HG03442 (cell line): ENCODE results near the gene CELF2.
"Not testable (repeated sequence)": the region's sequence is repeated elsewhere in the genome, so short reads cannot be mapped to it uniquely, and the experiment has no call there.

Experiments used
- ATAC-seq: cut with Tn5 transposase; IDR thresholded peaks from one replicate; pipeline ENCODE4 v1.9.1; 2021; ENCODE audit warnings: mild to moderate bottlenecking, moderate library complexity; ENCODE audit not compliant: unreplicated experiment

Gene CELF2

GRCh38 chr10:11336722-11337162 lies 319.1 kb downstream of the CELF2 start:
- ATAC-seq = no peak

- ATAC-seq = no peak
These were observed 319.8 kb downstream of the CELF2 start for GRCh38 chr10:11337516-11337915.

DNA sequence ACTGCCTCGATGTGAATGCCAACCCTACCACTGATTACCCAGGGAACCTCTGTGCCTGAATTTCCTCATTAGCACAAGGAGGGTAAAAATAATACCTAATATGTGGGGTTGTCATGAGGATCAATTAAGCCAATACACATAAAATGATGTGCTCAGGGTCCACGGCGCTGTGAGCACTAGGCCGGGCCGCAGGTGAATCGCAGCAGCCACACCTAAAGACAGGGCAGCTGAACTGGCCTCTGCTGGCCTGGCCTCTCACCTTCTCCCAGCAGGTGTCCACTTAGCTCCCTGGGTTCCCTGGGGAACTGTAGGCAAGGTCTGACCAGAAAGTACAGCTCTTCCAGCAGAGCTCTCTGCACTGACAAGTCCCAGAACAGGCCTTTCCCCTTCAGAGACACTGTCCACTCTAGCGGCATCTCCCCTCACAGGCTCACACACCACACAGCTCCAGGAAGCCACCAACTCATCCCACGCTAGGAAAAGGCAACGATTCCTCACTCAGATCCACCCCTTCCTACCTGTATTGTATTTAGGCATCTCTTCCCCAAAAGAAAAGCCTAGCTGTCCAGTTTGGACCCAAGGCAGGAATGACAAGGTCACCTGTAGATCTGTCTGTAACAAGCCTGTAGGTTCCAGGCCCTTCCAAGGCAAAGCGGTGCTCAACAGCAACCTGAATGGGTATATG lies 320.6 kb downstream of the CELF2 start:
- no peak for ATAC-seq

DNA sequence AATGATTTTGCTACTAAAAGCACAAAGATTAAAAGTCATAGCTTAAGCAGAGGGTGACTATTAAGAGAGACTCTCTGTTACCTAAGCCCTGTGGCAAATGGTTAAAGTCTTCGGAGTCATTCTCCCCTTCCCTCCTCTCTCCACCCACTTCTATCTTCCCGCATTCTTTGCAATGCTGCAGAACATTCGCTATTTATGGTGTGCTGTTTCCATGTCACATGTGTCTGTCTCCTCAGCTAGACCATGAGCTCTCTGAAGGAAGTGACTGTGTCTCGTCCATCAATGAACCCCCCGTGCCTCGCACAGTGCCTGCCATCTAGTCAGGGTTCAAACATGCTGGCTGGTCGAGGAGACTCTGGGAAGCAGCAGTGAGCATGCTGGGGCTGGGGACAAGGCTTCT lies 321.3 kb downstream of the CELF2 start:
- no peak for ATAC-seq

DNA sequence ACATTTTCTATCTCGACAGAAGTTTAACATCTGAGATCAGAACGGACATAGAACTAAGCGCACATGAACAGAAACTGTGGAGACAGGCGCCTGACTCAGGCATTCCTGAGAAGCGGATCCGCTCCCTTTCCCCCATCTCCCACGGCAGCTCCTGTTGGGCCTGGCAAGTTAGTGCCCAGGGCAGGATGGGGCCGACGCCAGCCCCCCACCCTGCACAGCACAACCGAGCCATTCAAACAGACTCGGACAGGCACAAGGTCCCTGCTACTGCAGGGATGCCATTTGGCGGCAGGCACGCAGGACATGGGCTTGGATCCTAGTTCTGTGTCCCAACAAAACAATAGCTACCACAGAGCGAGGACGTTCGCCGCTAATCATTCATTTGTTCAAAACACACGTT lies 322.0 kb downstream of the CELF2 start:
- ATAC-seq = no peak

DNA sequence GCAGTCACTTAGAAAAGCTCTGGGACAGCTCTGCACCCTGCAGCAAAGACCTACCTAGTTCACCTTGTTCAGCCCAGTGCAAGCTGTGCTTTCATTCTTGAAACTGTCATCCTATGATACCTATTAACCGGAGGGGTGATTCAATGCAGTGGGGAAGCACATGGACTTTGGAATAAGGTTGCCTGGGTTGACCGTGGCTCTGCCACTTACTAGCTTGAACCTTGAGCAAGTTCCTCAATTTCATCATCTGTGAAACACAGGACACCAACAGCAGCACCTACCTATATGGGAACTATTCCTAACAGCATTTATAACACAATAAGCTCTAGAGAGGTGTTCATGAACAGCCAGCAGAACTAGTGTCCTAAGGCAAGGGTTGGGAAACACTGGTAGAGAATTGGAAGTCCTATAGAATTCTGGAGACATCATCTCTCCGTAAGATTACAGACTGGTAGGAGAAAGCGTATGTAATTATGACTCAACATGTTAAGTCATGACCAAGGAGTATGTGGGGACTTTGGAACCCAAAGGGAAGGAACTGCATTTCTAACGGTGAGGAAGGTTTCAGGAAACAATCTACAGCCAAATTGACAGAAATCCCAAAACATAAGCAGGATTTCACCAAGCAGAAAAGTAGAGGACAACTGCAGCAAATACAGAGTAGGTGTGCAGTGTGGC lies 323.8 kb downstream of the CELF2 start:
- no peak for ATAC-seq

- ATAC-seq = no peak
These were observed 326.4 kb downstream of the CELF2 start for GRCh38 chr10:11344081-11344480.

GRCh38 chr10:11344550-11344949 lies 326.9 kb downstream of the CELF2 start:
- no peak for ATAC-seq

GRCh38 chr10:11345224-11346054 lies 327.8 kb downstream of the CELF2 start:
- peak; percentile 83 for ATAC-seq

DNA sequence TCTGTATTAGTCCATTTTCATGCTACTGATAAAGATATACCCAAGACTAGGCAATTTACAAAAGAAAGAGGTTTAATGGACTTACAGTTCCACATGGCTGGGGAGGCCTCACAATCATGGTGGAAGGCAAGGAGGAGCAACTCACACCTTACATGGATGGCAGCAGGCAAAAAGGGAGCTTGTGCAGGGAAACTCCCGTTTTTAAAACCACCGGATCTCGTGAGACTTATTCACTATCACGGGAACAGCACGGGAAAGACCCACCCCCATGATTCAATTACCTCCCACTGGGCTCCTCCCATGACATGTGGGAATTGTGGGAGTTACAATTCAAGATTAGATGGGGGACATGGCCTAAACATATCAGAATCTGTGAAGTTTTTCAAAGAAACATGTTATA lies 329.9 kb downstream of the CELF2 start:
- not testable (repeated sequence) for ATAC-seq

- no peak for ATAC-seq
These were observed 334.1 kb downstream of the CELF2 start for GRCh38 chr10:11351801-11352200.

GRCh38 chr10:11353006-11353896 lies 335.6 kb downstream of the CELF2 start:
- ATAC-seq = no peak

GRCh38 chr10:11354823-11355222 lies 337.2 kb downstream of the CELF2 start:
- no peak for ATAC-seq

- no peak for ATAC-seq
These were observed 337.9 kb downstream of the CELF2 start for GRCh38 chr10:11355592-11355991.

DNA sequence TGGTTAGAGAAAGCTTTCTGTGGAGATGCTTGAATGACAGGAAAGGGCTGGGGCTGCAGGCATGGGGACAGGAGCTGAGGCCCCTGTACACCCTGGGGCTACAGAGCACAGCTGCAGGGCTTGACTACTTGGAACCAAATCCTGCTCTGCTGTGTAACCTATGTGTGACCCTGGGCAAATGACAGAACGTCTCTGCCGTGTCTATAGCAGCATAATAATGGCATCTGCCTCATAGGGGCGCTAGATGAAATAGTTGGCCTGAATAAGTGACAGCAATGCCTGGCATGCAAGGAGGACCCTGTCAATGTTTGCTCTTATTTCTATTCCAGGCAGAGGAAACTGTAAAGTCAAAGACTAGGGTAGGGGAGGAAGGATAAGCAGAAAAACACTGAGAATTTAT lies 339.8 kb downstream of the CELF2 start:
- ATAC-seq = no peak

GRCh38 chr10:11358011-11358410 lies 340.3 kb downstream of the CELF2 start:
- ATAC-seq = no peak

DNA sequence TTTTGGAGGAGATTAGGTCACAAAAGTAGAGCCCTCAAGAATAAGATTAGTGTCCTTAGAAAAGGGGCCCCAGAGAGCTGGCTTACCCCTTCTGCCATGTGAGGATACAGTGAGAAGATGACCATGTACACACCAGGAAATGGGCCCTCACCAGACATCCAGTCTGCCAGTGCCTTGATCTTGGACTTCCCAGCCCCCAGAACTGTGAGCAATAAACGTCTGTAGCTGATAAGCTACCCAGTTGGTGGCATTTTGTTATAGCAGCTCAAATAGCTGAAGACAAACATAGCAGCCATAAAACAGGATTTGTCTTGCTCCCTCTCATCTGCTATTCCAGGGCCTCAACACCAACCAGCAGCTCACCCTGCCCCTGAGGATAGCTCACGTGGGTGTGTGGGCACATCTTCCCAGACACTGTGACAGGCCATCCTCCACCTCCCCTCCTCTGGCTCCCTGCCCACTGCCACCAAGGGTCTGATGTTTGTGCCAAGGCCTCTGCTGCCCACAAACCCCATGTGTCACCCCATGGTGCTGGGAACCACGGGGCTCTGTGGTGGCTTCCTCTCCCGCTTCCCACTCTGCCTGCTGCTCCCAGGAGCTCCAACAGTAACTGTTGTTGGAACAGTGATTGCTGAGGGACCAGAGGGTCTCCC lies 341.4 kb downstream of the CELF2 start:
- ATAC-seq = no peak

DNA sequence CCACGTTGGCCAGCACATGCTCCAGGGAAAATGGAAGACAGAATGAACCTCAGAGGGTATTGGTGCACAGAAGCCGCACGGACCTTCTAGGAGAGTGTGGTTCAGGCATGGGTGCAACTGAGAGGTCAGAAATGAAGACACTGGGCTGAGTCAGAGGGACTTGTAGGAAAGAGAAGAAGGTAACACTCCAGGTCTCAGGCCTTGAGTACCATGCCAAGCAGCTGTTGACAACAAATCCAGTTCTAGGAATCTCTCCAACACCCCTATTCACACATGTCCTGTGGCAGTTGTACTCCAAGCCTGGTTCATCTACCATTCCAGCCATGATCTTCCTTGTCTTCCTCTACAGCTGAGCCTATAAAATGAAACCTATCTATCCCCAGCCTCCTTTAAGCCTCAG lies 342.2 kb downstream of the CELF2 start:
- no peak for ATAC-seq

- ATAC-seq = no peak
These were observed 345.8 kb downstream of the CELF2 start for GRCh38 chr10:11363497-11363896.

- ATAC-seq = no peak
These were observed 346.6 kb downstream of the CELF2 start for GRCh38 chr10:11364241-11364640.
